HCT116 (cell line): ENCODE data around the gene NLRP10. TPM values are rescaled to one million over a fixed set of nuclear protein-coding genes. Genes with fewer than 3 reads are reported as not detected.

Experiments
- ATAC-seq: fragments of 200-7000 bp; cut with Tn5 transposase; 2 replicates; pipeline ENCODE4 v1.9.1; 2020; ENCODE audit warnings: mild to moderate bottlenecking, moderate library complexity
- BruUV-seq: library from RNA; stranded (reverse); fragments of 400-500 nt; replicated peaks from 2 replicates; lab custom pipeline; 2021; lab: Mats Ljungman, UMichigan
- CTCF ChIA-PET: fragments of 300-600 bp; sonication (Branson Sonifier 250); formaldehyde crosslinking; loops from one replicate; lab custom pipeline; 2021; ENCODE audit warnings: antibody characterized with exemption; lab: Charles Lee
- POLR2A ChIA-PET: fragments of 300-600, 350-600 bp; sonication (Branson Sonifier 250); formaldehyde crosslinking; loops from one replicate; lab custom pipeline; 2021; ENCODE audit warnings: antibody characterized with exemption; lab: Charles Lee
- RAD21 ChIA-PET, 2 experiments: fragments of 300-600 bp; sonication (Branson Sonifier 250); formaldehyde crosslinking; loops; one replicate each; lab custom pipeline; 2023; ENCODE audit warnings: low total read pairs in 2 of 2; ENCODE audit not compliant: uncharacterized antibody in 2 of 2, unreplicated experiment in 2 of 2, low non-redundant PET in 1 of 2; lab: Charles Lee
- DNase-seq: peaks from one replicate; pipeline ENCODE4 v3.0.0-alpha.2; 2010; ENCODE audit warnings: low read depth, low spot score
- H2AFZ ChIP-seq: fragments of 200-600 bp; shearing (Covaris generic), sonication (generic); 2 replicates; pipeline ENCODE4 v1.6.1; 2017; ENCODE audit warnings: low read depth, mixed run types, mixed read lengths, antibody characterized with exemption, low read length; ENCODE audit not compliant: poor library complexity, severe bottlenecking
- H3K27ac ChIP-seq: 2 replicates; pipeline ENCODE4 v1.5.1; 2012; ENCODE audit warnings: low read depth, low read length
- H3K27me3 ChIP-seq: fragments of 200-600 bp; sonication (generic); 2 replicates; pipeline ENCODE4 v1.6.1; 2016; ENCODE audit warnings: mixed run types, low read length, mixed read lengths; ENCODE audit not compliant: insufficient read depth
- H3K36me3 ChIP-seq, 2 experiments: fragments of 200-500 bp in 1 of 2; fragments of 200-600 bp in 1 of 2; sonication (Bioruptor generic) in 1 of 2; sonication (generic) in 1 of 2; 2 replicates each; pipeline versions ENCODE4 v1.5.1 to v1.6.1; 2014 to 2016; ENCODE audit warnings: low read length in 2 of 2, inconsistent platforms in 1 of 2, mixed read lengths in 1 of 2, mixed run types in 1 of 2; ENCODE audit not compliant: insufficient read depth in 2 of 2, control insufficient read depth in 1 of 2
- H3K4me1 ChIP-seq, 2 experiments: fragments of 200-600 bp in 1 of 2; sonication (generic) in 1 of 2; 2 replicates each; pipeline versions ENCODE4 v1.5.1 to v1.6.1; 2012 to 2017; ENCODE audit warnings: low read length in 2 of 2, inconsistent platforms in 1 of 2, mild to moderate bottlenecking in 1 of 2, mixed read lengths in 1 of 2, mixed run types in 1 of 2, moderate library complexity in 1 of 2; ENCODE audit not compliant: insufficient read depth in 2 of 2, control insufficient read depth in 1 of 2
- H3K4me2 ChIP-seq: fragments of 200-600 bp; sonication (generic); 2 replicates; pipeline ENCODE4 v1.6.1; 2017; ENCODE audit warnings: mixed run types, low read length, mixed read lengths
- H3K4me3 ChIP-seq, 2 experiments: fragments of 200-600 bp in 1 of 2; sonication (generic) in 1 of 2; replicated peaks in 1 of 2; 2 replicates each; pipeline ENCODE4 v1.5.1; 2011 to 2016; ENCODE audit warnings: low read length in 2 of 2, control low read depth in 1 of 2, low read depth in 1 of 2, mild to moderate bottlenecking in 1 of 2, mixed read lengths in 1 of 2, mixed run types in 1 of 2
- H3K79me2 ChIP-seq: fragments of 200-600 bp; sonication (generic); 2 replicates; pipeline ENCODE4 v1.6.1; 2017; ENCODE audit warnings: mild to moderate bottlenecking, mixed run types, low read length, moderate library complexity, mixed read lengths; ENCODE audit not compliant: insufficient read depth
- H3K9ac ChIP-seq: fragments of 200-600 bp; sonication (generic); 2 replicates; pipeline ENCODE4 v1.6.1; 2016; ENCODE audit warnings: low read length, mixed read lengths
- H3K9me2 ChIP-seq: fragments of 200-600 bp; sonication (generic), shearing (Covaris generic); 2 replicates; pipeline ENCODE4 v1.6.1; 2017; ENCODE audit warnings: mixed run types, mild to moderate bottlenecking, moderate library complexity; ENCODE audit not compliant: insufficient read depth
- H3K9me3 ChIP-seq, 2 experiments: fragments of 200-500 bp in 1 of 2; fragments of 200-600 bp in 1 of 2; sonication (Bioruptor generic) in 1 of 2; sonication (generic) in 1 of 2; 2 replicates each; pipeline ENCODE4 v1.6.1; 2014 to 2017; ENCODE audit warnings: low read length in 2 of 2, mixed read lengths in 2 of 2, inconsistent platforms in 1 of 2, low read depth in 1 of 2, mild to moderate bottlenecking in 1 of 2, mixed run types in 1 of 2, moderate library complexity in 1 of 2; ENCODE audit not compliant: control insufficient read depth in 1 of 2, insufficient read depth in 1 of 2
- H4K20me1 ChIP-seq: fragments of 200-600 bp; sonication (generic), shearing (Covaris generic); 2 replicates; pipeline ENCODE4 v1.6.1; 2017; ENCODE audit warnings: mixed run types, mild to moderate bottlenecking, moderate library complexity; ENCODE audit not compliant: insufficient read depth
- CBX3 ChIP-seq: IDR thresholded peaks from 2 replicates; pipeline ENCODE4 v1.6.1; 2012; ENCODE audit warnings: low read depth
- ELF1 ChIP-seq: IDR thresholded peaks from 2 replicates; pipeline ENCODE4 v1.6.1; 2012; ENCODE audit warnings: low read depth, borderline replicate concordance
- EZH2 ChIP-seq: fragments of 200-600 bp; sonication (generic); IDR thresholded peaks from 2 replicates; pipeline ENCODE4 v1.6.1; 2017; ENCODE audit warnings: antibody characterized with exemption, mixed run types
- FOSL1 ChIP-seq: IDR thresholded peaks from 2 replicates; pipeline ENCODE4 v1.6.1; 2012; ENCODE audit warnings: low read depth
- POLR2AphosphoS5 ChIP-seq: IDR thresholded peaks from 2 replicates; pipeline ENCODE4 v1.6.1; 2011; ENCODE audit warnings: mild to moderate bottlenecking, low read depth, low read length, moderate library complexity
- SP1 ChIP-seq: IDR thresholded peaks from 2 replicates; pipeline ENCODE4 v1.6.1; 2012; ENCODE audit warnings: low read depth
- SRF ChIP-seq: IDR thresholded peaks from 2 replicates; pipeline ENCODE4 v1.6.1; 2012; ENCODE audit warnings: low read depth
- YY1 ChIP-seq: IDR thresholded peaks from 2 replicates; pipeline ENCODE4 v1.6.1; 2011; ENCODE audit warnings: low read length, low read depth, moderate library complexity, mild to moderate bottlenecking; ENCODE audit not compliant: insufficient replicate concordance; ENCODE audit errors: extremely low read depth
- ZFX ChIP-seq: fragments of 450-650 bp; IDR thresholded peaks from 2 replicates; pipeline ENCODE4 v1.6.1; 2017
- intact Hi-C: fragments of 100-400 bp; cut with micrococcal nuclease; formaldehyde crosslinking; loops from 2 replicates; pipeline ENCODE4 v1.10.0; 2022
- total RNA-seq: library from RNA; stranded (reverse); gene quantifications from one replicate; pipeline ENCODE4 v1.2.1, GENCODE V29; 2021; ENCODE audit not compliant: unreplicated experiment
- TF ChIP-seq, protein P1 (sequence below): IDR thresholded peaks from 2 replicates; pipeline ENCODE4 v1.6.1; 2011; ENCODE audit warnings: mild to moderate bottlenecking, low read length, moderate library complexity; ENCODE audit not compliant: insufficient replicate concordance; ENCODE audit errors: extremely low read depth
- TF ChIP-seq, protein P2 (sequence below): IDR thresholded peaks from 2 replicates; pipeline ENCODE4 v1.6.1; 2012
- TF ChIP-seq, protein P3 (sequence below): IDR thresholded peaks from 2 replicates; pipeline ENCODE4 v1.6.1; 2012; ENCODE audit warnings: low read depth

The NLRP10 gene
- total RNA-seq, 1 experiment from 2014 or later: not detected

DNA sequence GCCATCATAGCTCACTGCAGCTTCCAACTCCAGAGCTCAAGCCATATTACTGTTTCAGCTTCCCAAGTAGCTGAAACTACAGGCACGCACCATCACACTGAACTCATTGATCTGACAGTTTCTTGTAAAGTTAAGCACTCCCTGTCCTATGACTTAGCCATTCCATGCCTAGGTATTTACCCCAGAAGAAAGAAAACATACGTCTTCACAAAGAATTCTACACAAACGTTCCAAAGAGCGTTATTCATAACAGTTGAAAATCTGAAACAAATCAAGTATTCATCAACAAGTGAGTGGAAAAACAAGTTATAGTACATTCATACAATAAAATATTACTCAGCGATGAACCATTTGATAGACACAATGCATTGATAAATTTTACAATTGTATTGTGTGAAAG is 7.8 kb upstream of the NLRP10 start:
- Histone ChIP-seq H3K9ac (no peak overlapping the region), H3K27ac (no peak overlapping the region), H3K9me2 (no peaks in the 10 kb centered on the region), H2AFZ (no peak overlapping the region), H3K4me2 (no peak overlapping the region), H3K4me3 (no peak overlapping the region), H3K9me3 (no peaks in the 10 kb centered on the region), H3K4me1 (no peaks in the 10 kb centered on the region), H4K20me1 (no peaks in the 10 kb centered on the region), H3K36me3 (no peaks in the 10 kb centered on the region), H3K27me3 (peaks cover 24% of the 10 kb centered on the region; the same call in 1 of the 2 replicates), H3K79me2 (no peaks in the 10 kb centered on the region)
- no TSS peak for BruUV-seq
- ATAC-seq (no peak), DNase-seq (no peak)
- POLR2A ChIA-PET: no interaction called here
- RAD21 ChIA-PET: no interaction called here
- intact Hi-C loops: no loop called here
- CTCF ChIA-PET: no interaction called here
- TF ChIP-seq ZFX (no peak), FOSL1 (no peak), POLR2AphosphoS5 (no peak), YY1 (no peak), SRF (no peak), CBX3 (no peak), SP1 (no peak), ELF1 (no peak), EZH2 (no peak)
- TF ChIP-seq, protein P1, sequence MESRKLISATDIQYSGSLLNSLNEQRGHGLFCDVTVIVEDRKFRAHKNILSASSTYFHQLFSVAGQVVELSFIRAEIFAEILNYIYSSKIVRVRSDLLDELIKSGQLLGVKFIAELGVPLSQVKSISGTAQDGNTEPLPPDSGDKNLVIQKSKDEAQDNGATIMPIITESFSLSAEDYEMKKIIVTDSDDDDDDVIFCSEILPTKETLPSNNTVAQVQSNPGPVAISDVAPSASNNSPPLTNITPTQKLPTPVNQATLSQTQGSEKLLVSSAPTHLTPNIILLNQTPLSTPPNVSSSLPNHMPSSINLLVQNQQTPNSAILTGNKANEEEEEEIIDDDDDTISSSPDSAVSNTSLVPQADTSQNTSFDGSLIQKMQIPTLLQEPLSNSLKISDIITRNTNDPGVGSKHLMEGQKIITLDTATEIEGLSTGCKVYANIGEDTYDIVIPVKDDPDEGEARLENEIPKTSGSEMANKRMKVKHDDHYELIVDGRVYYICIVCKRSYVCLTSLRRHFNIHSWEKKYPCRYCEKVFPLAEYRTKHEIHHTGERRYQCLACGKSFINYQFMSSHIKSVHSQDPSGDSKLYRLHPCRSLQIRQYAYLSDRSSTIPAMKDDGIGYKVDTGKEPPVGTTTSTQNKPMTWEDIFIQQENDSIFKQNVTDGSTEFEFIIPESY: no peak
- TF ChIP-seq, protein P2, sequence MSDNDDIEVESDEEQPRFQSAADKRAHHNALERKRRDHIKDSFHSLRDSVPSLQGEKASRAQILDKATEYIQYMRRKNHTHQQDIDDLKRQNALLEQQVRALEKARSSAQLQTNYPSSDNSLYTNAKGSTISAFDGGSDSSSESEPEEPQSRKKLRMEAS: no peak
- TF ChIP-seq, protein P3, sequence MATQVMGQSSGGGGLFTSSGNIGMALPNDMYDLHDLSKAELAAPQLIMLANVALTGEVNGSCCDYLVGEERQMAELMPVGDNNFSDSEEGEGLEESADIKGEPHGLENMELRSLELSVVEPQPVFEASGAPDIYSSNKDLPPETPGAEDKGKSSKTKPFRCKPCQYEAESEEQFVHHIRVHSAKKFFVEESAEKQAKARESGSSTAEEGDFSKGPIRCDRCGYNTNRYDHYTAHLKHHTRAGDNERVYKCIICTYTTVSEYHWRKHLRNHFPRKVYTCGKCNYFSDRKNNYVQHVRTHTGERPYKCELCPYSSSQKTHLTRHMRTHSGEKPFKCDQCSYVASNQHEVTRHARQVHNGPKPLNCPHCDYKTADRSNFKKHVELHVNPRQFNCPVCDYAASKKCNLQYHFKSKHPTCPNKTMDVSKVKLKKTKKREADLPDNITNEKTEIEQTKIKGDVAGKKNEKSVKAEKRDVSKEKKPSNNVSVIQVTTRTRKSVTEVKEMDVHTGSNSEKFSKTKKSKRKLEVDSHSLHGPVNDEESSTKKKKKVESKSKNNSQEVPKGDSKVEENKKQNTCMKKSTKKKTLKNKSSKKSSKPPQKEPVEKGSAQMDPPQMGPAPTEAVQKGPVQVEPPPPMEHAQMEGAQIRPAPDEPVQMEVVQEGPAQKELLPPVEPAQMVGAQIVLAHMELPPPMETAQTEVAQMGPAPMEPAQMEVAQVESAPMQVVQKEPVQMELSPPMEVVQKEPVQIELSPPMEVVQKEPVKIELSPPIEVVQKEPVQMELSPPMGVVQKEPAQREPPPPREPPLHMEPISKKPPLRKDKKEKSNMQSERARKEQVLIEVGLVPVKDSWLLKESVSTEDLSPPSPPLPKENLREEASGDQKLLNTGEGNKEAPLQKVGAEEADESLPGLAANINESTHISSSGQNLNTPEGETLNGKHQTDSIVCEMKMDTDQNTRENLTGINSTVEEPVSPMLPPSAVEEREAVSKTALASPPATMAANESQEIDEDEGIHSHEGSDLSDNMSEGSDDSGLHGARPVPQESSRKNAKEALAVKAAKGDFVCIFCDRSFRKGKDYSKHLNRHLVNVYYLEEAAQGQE: no peak
- TF ChIP-seq, all 23 proteins: peak for 0
